Hepatocyte (in vitro differentiated cells): Measurements from ENCODE around the gene GRK5.

Experiments used
- EZH2phosphoT487 ChIP-seq: fragments of 200-600 bp; sonication (generic); IDR thresholded peaks from one replicate; pipeline ENCODE4 v1.6.1; 2018; ENCODE audit warnings: antibody characterized with exemption, mild to moderate bottlenecking, low read depth, moderate library complexity; ENCODE audit not compliant: unreplicated experiment, severe bottlenecking
- TF ChIP-seq, protein P1 (sequence below): fragments of 200-600 bp; sonication (generic); IDR thresholded peaks from 2 replicates; pipeline ENCODE4 v1.5.1; 2016; ENCODE audit warnings: antibody characterized with exemption, mild to moderate bottlenecking; ENCODE audit not compliant: poor library complexity

DNA sequence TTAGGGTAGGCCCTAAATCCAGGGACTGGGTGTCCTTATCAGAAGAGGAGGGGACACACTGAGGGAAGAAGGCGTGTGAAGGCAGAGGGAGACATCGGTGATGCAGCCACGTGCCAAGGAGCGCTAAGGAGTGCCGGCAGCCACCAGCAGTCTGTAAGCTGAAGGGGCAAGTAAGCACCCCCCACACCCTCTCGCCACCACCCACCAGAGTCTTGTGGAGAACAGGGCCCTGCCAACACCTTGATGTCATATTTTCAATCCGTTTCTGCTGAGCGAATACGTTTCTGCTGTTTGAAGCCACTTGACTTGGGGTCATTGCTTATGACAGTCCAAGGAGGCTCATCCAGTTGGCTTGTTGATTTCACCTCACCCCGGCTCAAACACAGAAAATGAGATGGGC, 297.3 kb downstream of the GRK5 start:
- TF ChIP-seq, protein P1, sequence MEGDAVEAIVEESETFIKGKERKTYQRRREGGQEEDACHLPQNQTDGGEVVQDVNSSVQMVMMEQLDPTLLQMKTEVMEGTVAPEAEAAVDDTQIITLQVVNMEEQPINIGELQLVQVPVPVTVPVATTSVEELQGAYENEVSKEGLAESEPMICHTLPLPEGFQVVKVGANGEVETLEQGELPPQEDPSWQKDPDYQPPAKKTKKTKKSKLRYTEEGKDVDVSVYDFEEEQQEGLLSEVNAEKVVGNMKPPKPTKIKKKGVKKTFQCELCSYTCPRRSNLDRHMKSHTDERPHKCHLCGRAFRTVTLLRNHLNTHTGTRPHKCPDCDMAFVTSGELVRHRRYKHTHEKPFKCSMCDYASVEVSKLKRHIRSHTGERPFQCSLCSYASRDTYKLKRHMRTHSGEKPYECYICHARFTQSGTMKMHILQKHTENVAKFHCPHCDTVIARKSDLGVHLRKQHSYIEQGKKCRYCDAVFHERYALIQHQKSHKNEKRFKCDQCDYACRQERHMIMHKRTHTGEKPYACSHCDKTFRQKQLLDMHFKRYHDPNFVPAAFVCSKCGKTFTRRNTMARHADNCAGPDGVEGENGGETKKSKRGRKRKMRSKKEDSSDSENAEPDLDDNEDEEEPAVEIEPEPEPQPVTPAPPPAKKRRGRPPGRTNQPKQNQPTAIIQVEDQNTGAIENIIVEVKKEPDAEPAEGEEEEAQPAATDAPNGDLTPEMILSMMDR = no peak
- TF ChIP-seq EZH2phosphoT487 = no peak
